ENCODE measurements around the gene CSNK2A1. TPM values are rescaled to one million over a fixed set of nuclear protein-coding genes. Genes with fewer than 3 reads are reported as not detected.
A peak's percentile ranks its signal among the peaks of the same experiment; 100 is the strongest.

CSNK2A1 gene
- total and polyA plus RNA-seq, 2 donors (not counting 3 experiments of a cell fraction or from before 2014, with no cell fraction given) = 68.4 to 142 TPM

- DNase-seq (ENCODE audit: low read depth, low spot score) = peak; percentile 19
- no peak overlapping the region for H3K9ac ChIP-seq (replicated peaks; ENCODE audit: extremely low read depth, insufficient read depth, low read length)
- ChIA-PET CTCF (interaction anchor here (0.9 to 2.4 kb wide), 3 partner anchors 8 to 150 kb away, joined by 3 to 12 read pairs (median 5); no protein-coding TSS in a partner anchor), POLR2A (no interaction called here)
- intact Hi-C loops (cut with micrococcal nuclease) = no loop called here
- H3K36me3 ChIP-seq (ENCODE audit: control insufficient read depth in 2 of 2, extremely low read depth in 1 of 2, insufficient read depth in 2 of 2, low read length in 2 of 2) = peaks cover 0 to 2% of the 10 kb centered on the region in 2 experiments
- no peak overlapping the region for H3K4me3 ChIP-seq (replicated peaks in 1 of 3; ENCODE audit: insufficient read depth in 1 of 3, low read depth in 1 of 3, low read length in 3 of 3)
- H3K9me3 ChIP-seq (replicated peaks; ENCODE audit: control insufficient read depth, insufficient read depth, low read length) = no peaks in the 10 kb centered on the region
- peaks cover 3% of the 10 kb centered on the region for H3K9me1 ChIP-seq (replicated peaks; ENCODE audit: control insufficient read depth, extremely low read depth, insufficient read depth, low read length)
- H3K4me1 ChIP-seq (ENCODE audit: control insufficient read depth, extremely low read depth, insufficient read depth, low read length) = no peaks in the 10 kb centered on the region
- dilution Hi-C loops (cut with MboI; ENCODE audit: extremely low pct_ligation_motif_present, low sequenced_read_pairs) = no loop called here
- no peak overlapping the region for H3K27ac ChIP-seq (ENCODE audit: insufficient read depth, low read depth, low read length)
- H2AFZ ChIP-seq (ENCODE audit: low read depth, low read length) = no peak overlapping the region
- H3K4me2 ChIP-seq (ENCODE audit: insufficient read depth, low read length) = no peak overlapping the region
- no peaks in the 10 kb centered on the region for H3K27me3 ChIP-seq (ENCODE audit: control insufficient read depth in 2 of 2, insufficient read depth in 2 of 2, low read length in 2 of 2)
- TF ChIP-seq EZH2 (IDR thresholded peaks at IDR 0.05; ENCODE audit: borderline replicate concordance, low read depth, low read length, severe bottlenecking) = no peak
- TF ChIP-seq POLR2A (IDR thresholded peaks at IDR 0.05; ENCODE audit: low read depth, low read length) = no peak
- TF ChIP-seq GATA2 (IDR thresholded peaks at IDR 0.05; ENCODE audit: insufficient read depth, insufficient read length, low read depth, low read length) = no peak
- no peak for TF ChIP-seq MAX (IDR thresholded peaks at IDR 0.05; ENCODE audit: insufficient read depth, insufficient read length)
- no peak for TF ChIP-seq MYC (IDR thresholded peaks at IDR 0.05; ENCODE audit: low read depth, low read length)
- no peak for TF ChIP-seq FOS (IDR thresholded peaks at IDR 0.05; ENCODE audit: borderline replicate concordance, insufficient read depth, low read length)
- no peak for TF ChIP-seq JUN (IDR thresholded peaks at IDR 0.05; ENCODE audit: borderline replicate concordance, insufficient read depth, insufficient read length, low read depth)
- TF ChIP-seq CTCF (IDR thresholded peaks at IDR 0.05; ENCODE audit: extremely low read depth in 1 of 2, insufficient read depth in 1 of 2, low read depth in 1 of 2, low read length in 2 of 2) = no peak
- no peak for TF ChIP-seq POLR2AphosphoS5 (IDR thresholded peaks at IDR 0.05; ENCODE audit: insufficient read depth, low read depth, low read length)
- H4K20me1 ChIP-seq (replicated peaks; ENCODE audit: control insufficient read depth, extremely low read depth, insufficient read depth, low read length) = peaks cover 21% of the 10 kb centered on the region
- H3K79me2 ChIP-seq (ENCODE audit: control insufficient read depth, insufficient read depth, low read length) = peaks cover 95% of the 10 kb centered on the region
- no TSS peak for BruUV-seq (replicated peaks)
- no peak for FAIRE-seq
Observed at GRCh38 chr20:517221-517620, 26.4 kb downstream of the CSNK2A1 start.

All from endothelial cell of umbilical vein (primary cell).